BJ (cell line): ENCODE results near the gene RCSD1. TPM values are rescaled to one million over a fixed set of nuclear protein-coding genes. Genes with fewer than 3 reads are reported as not detected.

Experiments
- CTCF ChIA-PET: fragments of 350-600 bp; formaldehyde crosslinking; extraction: SDS; loops from one replicate; lab custom pipeline; 2021; ENCODE audit warnings: antibody characterized with exemption, inconsistent platforms; lab: Yijun Ruan, JAX
- POLR2A ChIA-PET: fragments of 300-600 bp; sonication (Branson Sonifier 250); formaldehyde crosslinking; extraction: SDS; loops from one replicate; lab custom pipeline; 2021; ENCODE audit warnings: antibody characterized with exemption; lab: Charles Lee
- DNase-seq: peaks from one replicate; pipeline ENCODE4 v3.0.0-alpha.2; 2011; ENCODE audit warnings: low read depth
- H3K27me3 ChIP-seq: 2 replicates; pipeline ENCODE4 v1.6.0; 2011; ENCODE audit warnings: low read length; ENCODE audit not compliant: control insufficient read depth, insufficient read depth
- H3K36me3 ChIP-seq: 2 replicates; pipeline ENCODE4 v1.5.1; 2011; ENCODE audit warnings: low read length; ENCODE audit not compliant: control insufficient read depth, insufficient read depth
- H3K4me3 ChIP-seq: 2 replicates; pipeline ENCODE4 v1.5.1; 2011; ENCODE audit warnings: low read depth, mild to moderate bottlenecking, control low read depth, low read length
- polyA minus RNA-seq: library from RNA; depleted of rRNA, polyadenylated mRNA; stranded (reverse); fragments of >200 nt; gene quantifications from 2 replicates; pipeline ENCODE4 v1.2.3, GENCODE V29; 2011; rRNA and poly(A)+ RNA removed
- polyA plus RNA-seq: library from polyadenylated mRNA; depleted of rRNA; stranded (reverse); fragments of >200 nt; gene quantifications from 2 replicates; pipeline ENCODE4 v1.2.3, GENCODE V29; 2011; rRNA removed
- TF ChIP-seq, protein P1 (sequence below): IDR thresholded peaks from 2 replicates; pipeline ENCODE4 v1.5.1; 2011; ENCODE audit warnings: low read depth, mild to moderate bottlenecking, control low read depth, inconsistent platforms, low read length, moderate library complexity; ENCODE audit not compliant: insufficient read depth

Gene RCSD1
- not detected in 2 replicates for polyA plus RNA-seq
- polyA minus RNA-seq = not detected in 2 replicates

- Histone ChIP-seq H3K4me3 (peak within 1 kb of the TSS; percentile 31), H3K27me3 (peaks cover 30% of the 10 kb centered on the region), H3K36me3 (no peaks in the 10 kb centered on the region)
- DNase-seq = no peak
- CTCF ChIA-PET = interaction anchor here (1.3 kb wide), 1 partner anchor 58 kb away, joined by 3 read pairs; no protein-coding TSS in a partner anchor
- POLR2A ChIA-PET = no interaction called here
- TF ChIP-seq, protein P1, sequence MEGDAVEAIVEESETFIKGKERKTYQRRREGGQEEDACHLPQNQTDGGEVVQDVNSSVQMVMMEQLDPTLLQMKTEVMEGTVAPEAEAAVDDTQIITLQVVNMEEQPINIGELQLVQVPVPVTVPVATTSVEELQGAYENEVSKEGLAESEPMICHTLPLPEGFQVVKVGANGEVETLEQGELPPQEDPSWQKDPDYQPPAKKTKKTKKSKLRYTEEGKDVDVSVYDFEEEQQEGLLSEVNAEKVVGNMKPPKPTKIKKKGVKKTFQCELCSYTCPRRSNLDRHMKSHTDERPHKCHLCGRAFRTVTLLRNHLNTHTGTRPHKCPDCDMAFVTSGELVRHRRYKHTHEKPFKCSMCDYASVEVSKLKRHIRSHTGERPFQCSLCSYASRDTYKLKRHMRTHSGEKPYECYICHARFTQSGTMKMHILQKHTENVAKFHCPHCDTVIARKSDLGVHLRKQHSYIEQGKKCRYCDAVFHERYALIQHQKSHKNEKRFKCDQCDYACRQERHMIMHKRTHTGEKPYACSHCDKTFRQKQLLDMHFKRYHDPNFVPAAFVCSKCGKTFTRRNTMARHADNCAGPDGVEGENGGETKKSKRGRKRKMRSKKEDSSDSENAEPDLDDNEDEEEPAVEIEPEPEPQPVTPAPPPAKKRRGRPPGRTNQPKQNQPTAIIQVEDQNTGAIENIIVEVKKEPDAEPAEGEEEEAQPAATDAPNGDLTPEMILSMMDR = no peak
These were observed at the start of gene RCSD1 for GRCh38 chr1:167629681-167630567. RCSD1 (plus strand) TSS chr1:167630232; CDS start chr1:167630424, 192 bp downstream.

DNA sequence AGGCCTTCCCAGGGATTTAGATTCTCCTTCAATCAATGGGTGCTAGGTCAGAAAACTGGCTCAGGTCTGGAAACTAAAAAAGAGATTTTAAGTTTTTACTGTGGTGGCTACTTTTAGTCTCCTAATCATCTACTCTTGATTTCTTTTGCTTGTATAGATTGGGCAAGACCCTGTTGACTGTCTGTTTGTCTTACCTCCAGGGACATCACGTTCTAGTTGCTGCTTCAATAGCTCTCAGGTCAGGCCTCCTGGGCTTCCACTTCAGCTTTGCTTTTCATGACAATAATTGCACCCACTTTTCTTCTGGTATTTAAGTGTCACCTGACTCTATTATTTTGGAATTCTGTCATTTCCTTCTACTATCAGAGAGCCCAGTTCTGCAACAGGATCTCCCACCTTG, 48.0 kb upstream of the RCSD1 start:
- TF ChIP-seq, protein P1 = no peak
- no peak for DNase-seq
- no peaks in the 10 kb centered on the region for H3K27me3 ChIP-seq
- no peaks in the 10 kb centered on the region for H3K36me3 ChIP-seq
- ChIA-PET CTCF (interaction anchor here (1.1 kb wide), 1 partner anchor 106 kb away, joined by 4 read pairs; no protein-coding TSS in a partner anchor), POLR2A (no interaction called here)
- H3K4me3 ChIP-seq = no peak overlapping the region

- Histone ChIP-seq H3K27me3 (no peaks in the 10 kb centered on the region), H3K36me3 (no peaks in the 10 kb centered on the region), H3K4me3 (no peak overlapping the region)
- ChIA-PET CTCF (interaction anchor here (1.1 kb wide), 1 partner anchor 105 kb away, joined by 4 read pairs; no protein-coding TSS in a partner anchor), POLR2A (no interaction called here)
- TF ChIP-seq, protein P1 = no peak
- DNase-seq = no peak
These were observed 47.3 kb upstream of the RCSD1 start for GRCh38 chr1:167582722-167583121.

DNA sequence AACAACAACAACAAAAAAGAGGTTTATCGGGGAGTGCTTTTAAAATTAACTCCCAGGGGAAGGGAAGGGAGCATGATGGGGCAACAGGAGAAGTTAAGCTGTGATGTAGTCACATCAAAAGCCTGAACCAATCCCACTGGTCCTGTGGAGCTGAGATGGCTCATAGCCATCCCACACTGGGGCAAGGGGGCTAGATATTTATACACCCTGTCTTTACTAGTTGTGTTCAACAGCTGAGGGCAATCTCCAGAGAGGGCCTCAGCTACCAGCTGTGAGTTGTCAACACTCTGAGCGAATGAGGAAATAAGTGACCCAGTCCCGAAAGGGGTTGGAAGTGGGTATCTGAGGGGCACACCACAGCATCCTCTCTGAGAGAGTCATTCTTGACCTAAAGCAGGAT, 45.5 kb upstream of the RCSD1 start:
- H3K27me3 ChIP-seq = no peaks in the 10 kb centered on the region
- TF ChIP-seq, protein P1 = no peak
- no peak for DNase-seq
- H3K4me3 ChIP-seq = no peak overlapping the region
- ChIA-PET POLR2A (no interaction called here), CTCF (interaction anchor here (1.3 kb wide), 1 partner anchor 28 kb away, joined by 3 read pairs; no protein-coding TSS in a partner anchor)
- no peaks in the 10 kb centered on the region for H3K36me3 ChIP-seq

GRCh38 chr1:167587342-167587741, 42.7 kb upstream of the RCSD1 start:
- TF ChIP-seq, protein P1 = no peak
- Histone ChIP-seq H3K4me3 (no peak overlapping the region), H3K36me3 (no peaks in the 10 kb centered on the region), H3K27me3 (no peaks in the 10 kb centered on the region)
- ChIA-PET CTCF (interaction anchor here (0.5 to 0.9 kb wide), 2 partner anchors 28 to 101 kb away, joined by 3 to 4 read pairs; no protein-coding TSS in a partner anchor), POLR2A (no interaction called here)
- DNase-seq = no peak
